ENCODE results near the gene CRADD.
"Not testable (repeated sequence)": the region's sequence is repeated elsewhere in the genome, so short reads cannot be mapped to it uniquely, and the experiment has no call there.

CRADD gene

GRCh38 chr12:93740751-93741150, 63.6 kb downstream of the CRADD start:
- no peak for DNase-seq

GRCh38 chr12:93741659-93742109, 64.5 kb downstream of the CRADD start:
- DNase-seq = no peak

GRCh38 chr12:93742110-93742934, 65.1 kb downstream of the CRADD start:
- DNase-seq = peak; percentile 66

GRCh38 chr12:93743229-93743998, 66.2 kb downstream of the CRADD start:
- DNase-seq = no peak

GRCh38 chr12:93743999-93744689, 67.0 kb downstream of the CRADD start:
- DNase-seq = no peak

- no peak for DNase-seq
Measured at GRCh38 chr12:93745286-93745685, 68.1 kb downstream of the CRADD start.

GRCh38 chr12:93746572-93747168, 69.5 kb downstream of the CRADD start:
- no peak for DNase-seq

GRCh38 chr12:93748672-93749383, 71.7 kb downstream of the CRADD start:
- no peak for DNase-seq

- no peak for DNase-seq
Measured at GRCh38 chr12:93749515-93749914, 72.3 kb downstream of the CRADD start.

- no peak for DNase-seq
Measured at GRCh38 chr12:93750056-93750455, 72.9 kb downstream of the CRADD start.

- DNase-seq = no peak
Measured at GRCh38 chr12:93751864-93752610, 74.9 kb downstream of the CRADD start.

- DNase-seq = no peak
Measured at GRCh38 chr12:93753285-93753684, 76.1 kb downstream of the CRADD start.

GRCh38 chr12:93753838-93754429, 76.8 kb downstream of the CRADD start:
- no peak for DNase-seq

- DNase-seq = not testable (repeated sequence)
Measured at GRCh38 chr12:93754859-93755258, 77.7 kb downstream of the CRADD start.

- DNase-seq = no peak
Measured at GRCh38 chr12:93756288-93756687, 79.1 kb downstream of the CRADD start.

- no peak for DNase-seq
Measured at GRCh38 chr12:93757792-93758694, 80.9 kb downstream of the CRADD start.

- no peak for DNase-seq
Measured at GRCh38 chr12:93758801-93759373, 81.7 kb downstream of the CRADD start.

GRCh38 chr12:93759512-93760081, 82.4 kb downstream of the CRADD start:
- DNase-seq = no peak

GRCh38 chr12:93760275-93760875, 83.2 kb downstream of the CRADD start:
- no peak for DNase-seq
